IPS-NIHi7 (cell line): ENCODE results near the gene HOXC5.

Source experiments
- DNase-seq: peaks from one replicate; pipeline ENCODE4 v3.0.0; 2012; ENCODE audit warnings: mixed read lengths; ENCODE audit errors: extremely low spot score

Gene HOXC5

GRCh38 chr12:54032627-54033100 lies at the start of gene HOXC5:
TSS of gene HOXC5 (plus strand) at chr12:54033050. CDS start at chr12:54033123, 73 bp downstream.
- DNase-seq, result peak; percentile 85

DNA sequence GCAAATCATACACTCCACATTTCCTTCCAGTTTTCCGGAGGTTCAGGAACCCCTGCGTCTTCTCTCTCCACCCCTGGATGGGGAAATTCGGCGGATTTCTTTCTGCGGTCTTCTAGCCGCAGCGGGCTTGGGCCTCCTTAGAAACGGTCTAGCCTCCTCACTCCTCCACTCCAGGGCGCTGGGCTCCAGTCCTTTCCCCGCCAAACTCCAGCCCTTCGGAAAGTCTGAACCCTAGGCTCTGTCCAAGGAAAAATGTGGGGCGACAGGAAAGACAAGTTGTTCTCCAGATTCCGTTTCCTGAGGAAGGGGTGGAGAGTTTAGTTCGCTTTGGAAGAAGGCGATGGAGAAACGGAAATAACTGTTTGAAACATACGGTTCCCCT lies 49.3 kb upstream of the HOXC5 start:
- no peak for DNase-seq

DNA sequence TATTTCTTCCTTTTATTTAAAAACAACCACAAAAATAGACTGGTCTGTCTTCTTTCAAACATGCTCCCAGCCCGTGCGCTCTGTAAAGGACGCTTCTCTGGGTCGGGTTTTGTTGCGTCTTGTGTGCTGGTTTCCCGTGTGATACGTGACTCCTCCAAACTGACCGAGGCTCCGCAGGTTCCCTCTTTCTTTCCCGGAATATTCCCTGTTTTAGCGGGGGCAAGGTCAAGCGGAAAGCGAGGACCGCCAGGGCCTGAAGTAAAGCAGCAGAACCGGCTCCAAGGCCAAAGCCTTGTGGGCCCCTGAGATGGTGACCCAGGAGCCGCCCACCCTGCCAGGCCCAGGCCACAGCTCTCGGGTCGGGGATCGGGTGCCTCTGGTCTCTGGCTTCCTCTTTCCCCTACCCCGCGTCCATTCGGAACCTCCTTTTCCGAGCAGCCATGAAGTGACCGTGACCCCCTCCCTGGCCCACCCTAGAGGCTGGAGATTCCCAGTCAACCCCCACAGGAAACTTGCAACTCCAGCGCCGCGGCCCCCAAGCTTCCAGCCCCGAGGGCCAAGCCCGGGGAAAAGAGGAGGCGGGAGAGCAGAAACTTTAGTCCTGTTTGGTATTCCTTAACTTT lies 48.8 kb upstream of the HOXC5 start:
- DNase-seq, result no peak

DNA sequence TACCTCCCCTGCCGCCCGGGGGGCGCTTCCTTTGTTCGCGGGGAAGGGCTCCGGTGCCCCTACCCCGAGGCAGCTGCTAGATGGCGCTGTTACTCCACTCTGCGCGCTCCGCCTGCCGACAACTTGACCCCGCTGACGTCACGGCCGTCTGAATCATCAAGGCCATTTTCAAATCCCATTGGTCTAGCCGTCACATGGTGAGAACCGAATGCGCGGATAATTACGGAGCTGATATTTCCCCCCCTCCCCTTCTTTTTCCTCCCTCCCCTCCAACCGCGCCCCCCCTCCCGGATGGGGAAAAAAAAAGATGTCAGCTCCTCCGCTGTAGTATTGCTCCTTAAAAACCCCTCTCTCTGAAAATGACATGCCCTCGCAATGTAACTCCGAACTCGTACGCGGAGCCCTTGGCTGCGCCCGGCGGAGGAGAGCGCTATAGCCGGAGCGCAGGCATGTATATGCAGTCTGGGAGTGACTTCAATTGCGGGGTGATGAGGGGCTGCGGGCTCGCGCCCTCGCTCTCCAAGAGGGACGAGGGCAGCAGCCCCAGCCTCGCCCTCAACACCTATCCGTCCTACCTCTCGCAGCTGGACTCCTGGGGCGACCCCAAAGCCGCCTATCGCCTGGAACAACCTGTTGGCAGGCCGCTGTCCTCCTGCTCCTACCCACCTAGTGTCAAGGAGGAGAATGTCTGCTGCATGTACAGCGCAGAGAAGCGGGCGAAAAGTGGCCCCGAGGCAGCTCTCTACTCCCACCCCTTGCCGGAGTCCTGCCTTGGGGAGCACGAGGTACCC lies 47.8 kb upstream of the HOXC5 start, which contains the start of gene HOXC10:
HOXC10 (plus strand) TSS at position 246 of the 791 bp plus-strand sequence; CDS start at position 360, 114 bp downstream.
- peak; percentile 88 for DNase-seq

- DNase-seq, result no peak
These were observed 47.2 kb upstream of the HOXC5 start for GRCh38 chr12:53985692-53985993.

DNA sequence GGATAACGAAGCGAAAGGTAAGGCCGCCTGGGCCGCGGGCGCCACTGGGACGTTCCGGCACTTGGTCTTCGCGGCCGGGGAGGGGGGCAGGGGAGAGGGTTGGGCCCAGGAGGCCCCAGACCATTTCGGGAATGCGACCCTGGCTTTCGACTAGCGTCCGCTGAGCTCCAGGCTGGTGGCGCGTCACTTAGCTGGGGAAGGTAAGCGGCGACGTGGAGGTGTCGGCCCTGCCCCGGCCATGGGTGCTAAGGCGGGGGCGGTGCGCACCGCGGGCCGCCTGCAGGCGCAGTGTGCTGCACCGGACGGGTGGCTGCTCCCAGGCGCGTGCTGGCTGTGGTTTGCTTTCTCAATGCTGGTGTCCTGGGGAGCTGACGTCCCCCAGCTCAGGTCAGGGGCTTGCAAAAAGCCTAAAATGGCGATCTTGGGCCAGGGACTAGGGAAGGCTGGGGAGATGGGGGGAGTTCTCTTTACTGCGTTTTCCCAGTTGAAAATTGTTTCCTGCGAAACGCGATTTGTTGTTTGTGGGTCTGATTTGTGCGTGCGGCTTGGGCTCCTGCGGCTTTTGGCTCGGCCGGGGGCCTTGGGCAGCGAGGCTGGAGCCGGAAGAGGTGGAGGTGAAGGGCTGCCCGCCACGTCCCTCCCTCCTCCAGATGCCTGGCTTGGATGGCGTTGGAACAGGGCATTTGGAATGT lies 46.7 kb upstream of the HOXC5 start:
- DNase-seq, result no peak

GRCh38 chr12:53986686-53987483 lies 46.0 kb upstream of the HOXC5 start:
- no peak for DNase-seq

DNA sequence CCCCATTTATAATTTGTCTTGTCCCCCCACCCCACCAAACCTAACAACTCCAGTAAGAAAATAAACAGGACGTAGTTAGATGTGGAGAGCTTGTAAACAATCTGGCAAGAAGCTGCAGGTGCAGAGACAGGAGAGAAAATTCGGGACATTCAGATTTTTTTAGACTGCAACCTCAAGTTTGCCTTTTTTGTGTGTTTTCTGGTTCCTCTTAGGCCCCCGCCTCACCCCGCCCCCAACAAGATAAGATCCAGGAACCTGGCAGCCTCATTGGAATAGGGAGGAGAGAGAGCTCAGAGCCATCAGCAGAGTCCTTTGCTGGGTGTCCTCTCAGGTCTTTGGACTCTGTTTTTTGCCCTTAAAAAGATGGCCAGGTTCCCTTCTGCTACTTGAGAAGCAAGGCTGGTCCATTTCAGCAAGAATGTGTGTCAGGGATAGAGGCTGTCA lies 45.0 kb upstream of the HOXC5 start:
- no peak for DNase-seq

DNA sequence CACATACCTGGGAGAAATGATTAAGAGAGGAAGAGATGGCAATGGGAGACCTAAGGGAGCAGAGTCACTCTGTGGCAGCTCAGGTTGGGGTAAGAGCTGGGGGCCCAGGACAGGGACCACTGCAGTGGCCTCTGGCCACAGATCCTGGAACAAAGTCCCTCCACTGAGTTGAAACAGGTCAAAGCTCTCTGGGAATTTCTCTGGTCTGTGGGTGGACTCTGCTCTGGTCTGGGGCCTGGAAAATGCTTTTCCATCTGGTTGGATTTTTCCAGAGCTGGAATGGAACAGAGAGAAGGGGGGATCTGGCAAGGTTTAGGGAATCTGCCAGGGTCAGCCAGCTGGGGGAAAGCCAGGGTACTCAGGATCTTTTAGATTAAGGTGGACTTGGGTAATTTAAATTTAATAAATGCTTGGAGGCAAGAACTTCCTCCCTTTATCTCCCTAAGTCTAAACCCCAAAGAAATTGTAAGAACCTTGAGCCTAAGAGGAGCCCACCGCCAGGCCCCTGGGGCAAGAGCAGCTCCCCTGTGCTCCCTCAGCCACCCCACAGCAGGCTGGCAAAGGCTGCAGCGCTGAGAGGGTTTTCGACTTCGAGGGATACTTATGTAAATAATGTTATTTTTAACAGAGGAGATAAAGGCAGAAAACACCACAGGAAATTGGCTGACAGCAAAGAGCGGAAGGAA lies 44.2 kb upstream of the HOXC5 start:
- DNase-seq, result no peak

GRCh38 chr12:53989227-53990113 lies 43.4 kb upstream of the HOXC5 start:
- no peak for DNase-seq

DNA sequence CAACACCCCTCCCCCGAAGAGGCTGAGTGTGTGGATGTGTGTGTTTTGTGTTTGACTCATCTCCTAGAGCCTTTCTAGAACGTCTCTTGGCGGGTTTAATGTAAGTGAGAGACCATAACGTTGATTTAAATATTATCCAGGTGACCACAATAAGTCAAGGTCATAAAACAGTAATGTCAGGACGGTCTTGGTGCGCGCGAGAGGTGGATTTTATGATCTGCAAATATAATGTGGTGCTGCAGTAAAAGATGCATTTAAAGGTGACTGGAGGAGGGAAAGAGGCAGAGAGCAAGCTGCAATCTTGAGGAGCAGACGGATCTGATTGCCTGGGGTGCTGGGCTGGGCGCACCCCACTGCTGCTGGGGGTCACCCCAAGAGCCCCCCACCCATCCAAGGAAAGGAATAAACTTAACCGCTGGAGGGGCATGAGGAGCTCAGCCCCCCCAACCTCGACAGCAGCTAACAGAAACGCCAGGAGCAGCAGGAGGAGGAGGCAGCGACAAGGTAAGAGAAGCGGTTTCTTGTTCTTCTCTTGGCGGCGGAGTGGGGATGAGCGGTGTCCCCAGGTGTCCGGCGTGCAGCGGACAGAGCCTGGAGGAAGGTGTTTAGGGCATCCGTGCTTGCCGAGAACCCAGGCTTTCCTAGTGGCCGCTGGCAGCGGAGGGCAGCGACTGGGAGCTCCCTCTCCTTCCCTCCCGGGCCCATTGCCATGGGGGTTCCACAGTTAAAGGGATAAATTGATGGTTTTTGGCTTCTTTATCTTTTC lies 42.4 kb upstream of the HOXC5 start:
- no peak for DNase-seq

DNA sequence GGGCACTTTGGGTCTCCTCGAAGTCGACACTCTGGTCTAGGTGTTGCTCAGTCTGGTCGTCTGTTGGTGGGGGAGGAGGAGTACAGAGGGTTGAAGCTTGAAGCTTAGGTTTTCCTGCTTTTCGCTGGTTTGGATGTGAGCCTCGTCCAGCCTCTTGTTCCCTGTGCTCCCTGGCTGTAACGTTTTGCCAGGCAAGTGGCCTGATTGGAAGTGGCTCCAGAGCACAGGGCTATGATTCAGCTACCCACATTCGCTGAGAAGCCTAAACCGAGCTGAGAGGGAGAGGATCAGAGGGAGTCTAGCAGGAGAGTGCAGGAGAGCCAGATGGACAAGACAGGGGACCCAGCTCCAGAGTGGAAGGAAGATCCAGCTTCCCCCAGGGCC lies 41.8 kb upstream of the HOXC5 start:
- no peak for DNase-seq

DNA sequence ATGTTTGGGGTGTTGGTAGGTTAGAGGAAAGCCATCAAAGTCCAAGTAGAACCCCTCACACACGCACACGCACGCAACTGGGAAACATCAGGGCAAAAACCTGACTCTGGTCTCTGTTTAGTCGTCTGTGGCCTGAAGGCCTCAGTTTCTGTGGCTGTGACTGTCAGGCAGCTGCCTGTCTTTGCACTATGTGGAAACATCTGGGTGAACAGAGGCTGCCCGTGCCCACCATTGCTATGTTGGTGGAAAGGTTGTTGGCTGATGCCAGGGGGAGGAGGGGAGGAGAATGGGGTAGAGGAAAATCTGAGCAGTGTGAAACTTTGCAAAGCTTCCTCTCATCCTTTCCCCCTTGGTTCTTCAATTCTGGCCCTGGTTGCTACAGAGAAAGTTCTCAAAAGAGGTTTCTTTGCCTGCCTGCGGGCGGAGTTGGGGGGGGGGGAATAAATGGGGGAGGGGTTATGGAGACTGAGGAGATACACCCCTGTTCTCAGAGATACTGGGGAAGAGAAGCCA lies 40.4 kb upstream of the HOXC5 start:
- DNase-seq, result no peak

GRCh38 chr12:53993162-53994008 lies 39.5 kb upstream of the HOXC5 start:
- no peak for DNase-seq

DNA sequence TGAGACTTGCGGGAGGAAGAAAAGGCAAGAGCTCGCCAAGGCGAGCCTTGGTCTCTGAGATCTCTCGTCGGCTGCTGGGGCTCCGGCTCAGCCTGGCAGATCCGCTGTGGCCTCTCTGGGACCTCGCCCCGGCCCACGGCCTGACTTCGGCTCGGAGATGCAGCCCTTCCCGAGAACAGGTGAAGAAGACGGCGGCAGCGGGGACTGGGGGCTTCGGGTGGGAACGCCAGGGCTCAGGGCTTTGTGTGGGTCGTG lies 38.9 kb upstream of the HOXC5 start:
- DNase-seq, result no peak

DNA sequence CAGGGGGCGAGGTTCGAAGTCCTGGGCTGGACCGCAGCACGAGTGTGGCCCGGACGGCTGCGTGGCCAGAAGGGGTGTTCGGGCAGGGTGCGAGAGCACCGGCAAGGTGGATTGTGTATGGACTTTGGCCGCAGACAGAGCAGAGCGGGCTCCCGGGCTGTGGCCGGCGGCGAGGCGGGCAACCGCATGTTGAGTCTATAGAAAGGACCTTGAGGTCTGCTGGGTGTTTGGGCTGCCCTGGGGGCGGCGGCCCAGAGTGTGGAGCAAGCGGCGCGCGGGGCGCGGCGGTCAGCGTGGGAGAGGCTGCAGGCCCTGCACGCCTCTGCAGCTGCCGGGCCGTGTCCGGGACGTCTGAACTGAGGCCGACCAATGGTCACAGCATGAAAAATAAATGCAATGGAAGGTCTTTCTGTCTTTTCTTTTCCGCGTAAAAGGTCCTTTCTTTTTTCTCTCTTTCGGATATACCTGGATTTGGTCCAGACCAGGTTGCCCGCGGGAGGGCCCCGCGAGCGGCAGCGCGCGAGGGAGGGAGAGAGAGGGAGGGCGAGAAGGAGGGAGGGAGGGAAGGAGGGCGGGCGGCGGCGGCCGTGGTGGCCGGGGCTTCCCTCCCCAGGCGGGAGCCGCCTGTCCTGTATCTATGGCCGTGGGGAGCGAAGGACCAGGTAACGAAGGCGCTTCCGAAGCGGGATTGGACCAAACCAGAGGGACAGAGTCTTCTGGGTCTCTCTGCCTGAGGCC lies 38.4 kb upstream of the HOXC5 start:
- DNase-seq, result no peak

DNA sequence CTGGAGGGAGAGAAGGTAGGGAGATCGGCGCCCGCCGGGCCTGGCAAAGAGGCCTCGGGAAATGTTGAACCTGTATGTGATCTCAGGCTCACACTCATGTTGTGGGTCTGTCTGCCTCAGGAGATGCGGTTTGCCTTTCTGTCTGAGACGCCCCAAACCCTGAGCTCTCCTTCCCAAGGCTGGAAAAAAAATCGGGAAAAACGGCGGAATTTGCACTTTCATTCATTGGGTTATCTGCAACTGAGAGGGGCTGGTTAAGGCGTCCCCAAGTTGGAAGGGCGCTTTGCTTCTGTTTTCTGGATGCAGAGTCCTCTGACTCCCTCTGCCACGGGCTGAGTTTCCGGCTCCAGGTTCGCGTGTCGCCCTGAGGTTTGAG lies 37.9 kb upstream of the HOXC5 start:
- no peak for DNase-seq
